OCI-LY1 (cell line): ENCODE measurements around the gene ZNF786.

Source experiments
- CTCF ChIP-seq: fragments of 200-600 bp; sonication (generic), shearing (Covaris generic); IDR thresholded peaks from 2 replicates; pipeline ENCODE4 v1.5.1; 2017; ENCODE audit warnings: mild to moderate bottlenecking, antibody characterized with exemption, low read length, moderate library complexity, mixed read lengths
- EZH2 ChIP-seq: fragments of 200-600 bp; sonication (generic), shearing (Covaris generic); IDR thresholded peaks from 2 replicates; pipeline ENCODE4 v1.8.0; 2017; ENCODE audit warnings: borderline replicate concordance, mixed run types, mild to moderate bottlenecking, antibody characterized with exemption, low read length, moderate library complexity, mixed read lengths

DNA sequence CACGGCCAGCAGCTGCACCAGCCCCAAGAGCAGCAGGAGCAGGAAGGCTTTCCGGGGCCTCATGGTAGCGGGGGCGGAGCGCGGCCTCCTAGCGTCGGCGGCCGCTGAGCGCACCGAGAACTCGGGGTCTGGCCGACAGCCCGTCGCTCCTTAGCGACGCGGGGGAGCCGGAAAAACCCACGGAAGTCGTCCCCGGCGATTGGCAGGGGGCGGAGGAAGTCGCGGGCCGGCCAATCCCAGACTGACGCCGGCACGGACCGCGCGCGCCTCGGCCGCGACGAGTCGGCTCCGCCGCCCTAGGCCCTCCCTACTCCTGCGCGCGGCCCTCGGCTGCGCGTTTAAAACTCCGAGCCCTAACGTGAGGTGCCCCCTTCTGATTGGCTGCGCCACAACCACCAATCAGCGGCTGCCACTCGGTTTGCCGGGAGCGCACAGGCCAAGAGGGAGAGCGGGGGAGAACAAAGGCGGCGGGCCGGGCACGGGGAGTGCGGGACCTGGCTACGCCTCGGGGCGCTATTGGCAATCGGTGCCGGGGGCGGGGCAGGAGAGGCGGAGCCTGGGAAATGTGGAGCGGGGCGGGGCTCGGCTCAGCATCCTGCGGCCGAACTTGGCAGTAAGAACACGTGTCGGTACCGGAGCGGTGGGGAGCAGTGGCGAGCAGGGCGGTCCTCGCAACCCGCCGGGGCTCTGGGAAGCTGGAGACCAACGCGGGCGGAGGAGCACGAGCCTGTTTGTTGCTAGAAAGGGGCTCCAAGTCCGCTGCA lies 62.0 kb downstream of the ZNF786 start, which contains the start of gene PDIA4:
- TF ChIP-seq CTCF, result no peak; the same call in 1 of the 2 replicates
- no peak for TF ChIP-seq EZH2
